ENCODE measurements around the gene RNF149. TPM values are rescaled to one million over a fixed set of nuclear protein-coding genes. Genes with fewer than 3 reads are reported as not detected.
"Not testable (repeated sequence)": the region's sequence is repeated elsewhere in the genome, so short reads cannot be mapped to it uniquely, and the experiment has no call there.

RNF149 gene
- total RNA-seq, 1 experiment from 2014 or later: 34.8 TPM

DNA sequence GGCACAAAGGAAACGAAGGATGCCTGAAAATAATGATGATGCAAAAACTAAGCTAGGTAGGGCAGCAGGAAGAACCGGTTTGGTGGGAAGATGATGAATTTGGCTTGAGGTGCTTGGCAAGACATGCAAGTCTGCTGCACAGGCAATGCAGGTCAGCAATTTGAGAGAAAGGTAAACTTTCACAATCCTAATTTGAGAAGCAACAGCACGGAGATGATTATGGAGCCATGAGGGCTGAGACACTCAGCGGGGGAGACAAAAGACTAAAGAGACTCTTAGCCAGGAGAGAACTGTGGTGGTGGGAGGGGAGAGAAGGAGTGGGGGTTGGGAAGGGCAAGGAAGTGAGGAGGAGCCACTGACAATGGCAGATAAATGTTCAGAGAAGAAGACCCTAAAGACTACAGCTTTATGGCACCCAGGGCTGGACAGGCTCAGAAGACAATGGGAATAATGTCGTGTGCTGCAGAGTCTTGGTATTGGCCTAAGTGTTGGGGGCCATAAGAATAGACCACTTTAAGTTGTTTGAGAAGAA lies 19.4 kb upstream of the RNF149 start:
- Mint-ChIP-seq H3K27me3 (ENCODE audit: insufficient read depth, unreplicated experiment) (no peaks in the 10 kb centered on the region), H3K4me3 (ENCODE audit: unreplicated experiment) (no peak overlapping the region), H3K36me3 (ENCODE audit: insufficient read depth, unreplicated experiment) (peaks cover 8% of the 10 kb centered on the region), H3K4me1 (ENCODE audit: insufficient read depth, unreplicated experiment) (no peaks in the 10 kb centered on the region), H3K9me3 (ENCODE audit: unreplicated experiment) (no peaks in the 10 kb centered on the region), H3K27ac (ENCODE audit: low read depth, unreplicated experiment) (no peak overlapping the region)
- POLR2A ChIA-PET: interaction anchor here (1.5 kb wide), 1 partner anchor 19 kb away, joined by 7 read pairs; the partner anchor contains the start of gene RNF149
- BruUV-seq (replicated peaks): no TSS peak
- CTCF ChIA-PET: interaction anchor here (0.6 to 1.5 kb wide), 3 partner anchors 13 to 659 kb away, joined by 3 to 8 read pairs (median 3); no protein-coding TSS in a partner anchor
- peak; percentile 42 for DNase-seq (ENCODE audit: unreplicated experiment)
- intact Hi-C loops (cut with micrococcal nuclease): no loop called here
- TF ChIP-seq, protein P1, sequence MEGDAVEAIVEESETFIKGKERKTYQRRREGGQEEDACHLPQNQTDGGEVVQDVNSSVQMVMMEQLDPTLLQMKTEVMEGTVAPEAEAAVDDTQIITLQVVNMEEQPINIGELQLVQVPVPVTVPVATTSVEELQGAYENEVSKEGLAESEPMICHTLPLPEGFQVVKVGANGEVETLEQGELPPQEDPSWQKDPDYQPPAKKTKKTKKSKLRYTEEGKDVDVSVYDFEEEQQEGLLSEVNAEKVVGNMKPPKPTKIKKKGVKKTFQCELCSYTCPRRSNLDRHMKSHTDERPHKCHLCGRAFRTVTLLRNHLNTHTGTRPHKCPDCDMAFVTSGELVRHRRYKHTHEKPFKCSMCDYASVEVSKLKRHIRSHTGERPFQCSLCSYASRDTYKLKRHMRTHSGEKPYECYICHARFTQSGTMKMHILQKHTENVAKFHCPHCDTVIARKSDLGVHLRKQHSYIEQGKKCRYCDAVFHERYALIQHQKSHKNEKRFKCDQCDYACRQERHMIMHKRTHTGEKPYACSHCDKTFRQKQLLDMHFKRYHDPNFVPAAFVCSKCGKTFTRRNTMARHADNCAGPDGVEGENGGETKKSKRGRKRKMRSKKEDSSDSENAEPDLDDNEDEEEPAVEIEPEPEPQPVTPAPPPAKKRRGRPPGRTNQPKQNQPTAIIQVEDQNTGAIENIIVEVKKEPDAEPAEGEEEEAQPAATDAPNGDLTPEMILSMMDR (IDR thresholded peaks at IDR 0.05; ENCODE audit: unreplicated experiment): no peak

DNA sequence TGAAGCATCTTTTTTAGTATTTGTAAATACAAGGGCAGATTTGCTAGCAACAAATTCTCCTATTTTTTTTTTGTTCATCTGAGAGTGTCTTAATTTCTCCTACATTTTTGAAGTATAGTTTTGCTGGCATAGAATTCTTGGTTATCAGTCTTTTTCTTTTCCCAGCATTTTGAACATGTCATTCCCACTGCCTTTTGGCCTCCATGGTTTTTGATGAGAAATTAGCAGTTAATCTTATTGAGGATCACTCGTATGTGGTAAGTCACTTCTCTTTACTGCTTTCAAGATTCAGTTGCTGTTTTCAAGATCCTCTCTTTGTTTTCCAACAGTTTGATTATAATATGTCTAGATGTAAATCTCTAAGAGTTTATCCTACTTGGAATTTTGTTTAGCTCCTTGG lies 16.9 kb upstream of the RNF149 start:
- ChIA-PET POLR2A (interaction anchor here (0.6 to 0.8 kb wide), 2 partner anchors 10 to 17 kb away, joined by 3 to 5 read pairs; partner anchors contain the start of gene RNF149), CTCF (no interaction called here)
- no peak overlapping the region for H3K4me3 Mint-ChIP-seq (ENCODE audit: unreplicated experiment)
- intact Hi-C loops (cut with micrococcal nuclease): no loop called here
- peaks cover 8% of the 10 kb centered on the region for H3K36me3 Mint-ChIP-seq (ENCODE audit: insufficient read depth, unreplicated experiment)
- no peaks in the 10 kb centered on the region for H3K27me3 Mint-ChIP-seq (ENCODE audit: insufficient read depth, unreplicated experiment)
- TF ChIP-seq, protein P1 (IDR thresholded peaks at IDR 0.05; ENCODE audit: unreplicated experiment): no peak
- DNase-seq (ENCODE audit: unreplicated experiment): no peak
- H3K4me1 Mint-ChIP-seq (ENCODE audit: insufficient read depth, unreplicated experiment): no peaks in the 10 kb centered on the region
- no peaks in the 10 kb centered on the region for H3K9me3 Mint-ChIP-seq (ENCODE audit: unreplicated experiment)
- no TSS peak for BruUV-seq (replicated peaks)
- H3K27ac Mint-ChIP-seq (ENCODE audit: low read depth, unreplicated experiment): no peak overlapping the region

DNA sequence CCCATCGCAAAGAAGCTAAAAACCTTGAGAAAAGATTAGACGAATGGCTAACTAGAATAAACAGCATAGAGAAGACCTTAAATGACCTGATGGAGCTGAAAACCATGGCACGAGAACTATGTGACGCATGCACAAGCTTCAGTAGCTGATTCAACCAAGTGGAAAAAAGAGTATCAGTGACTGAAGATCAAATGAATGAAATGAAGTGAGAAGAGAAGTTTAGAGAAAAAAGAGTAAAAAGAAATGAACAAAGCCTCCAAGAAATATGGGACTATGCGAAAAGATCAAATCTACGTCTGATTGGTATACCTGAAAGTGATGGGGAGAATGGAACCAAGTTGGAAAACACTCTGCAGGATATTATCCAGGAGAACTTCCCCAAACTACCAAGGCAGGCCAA lies 8.1 kb upstream of the RNF149 start:
- DNase-seq (ENCODE audit: unreplicated experiment); H3K9me3 Mint-ChIP-seq (ENCODE audit: unreplicated experiment); intact Hi-C loops (cut with micrococcal nuclease); POLR2A ChIA-PET; H3K27ac Mint-ChIP-seq (ENCODE audit: low read depth, unreplicated experiment); H3K4me1 Mint-ChIP-seq (ENCODE audit: insufficient read depth, unreplicated experiment); H3K36me3 Mint-ChIP-seq (ENCODE audit: insufficient read depth, unreplicated experiment); H3K4me3 Mint-ChIP-seq (ENCODE audit: unreplicated experiment); BruUV-seq (replicated peaks); CTCF ChIA-PET: not testable (repeated sequence)
- H3K27me3 Mint-ChIP-seq (ENCODE audit: insufficient read depth, unreplicated experiment): peaks cover 30% of the 10 kb centered on the region

DNA sequence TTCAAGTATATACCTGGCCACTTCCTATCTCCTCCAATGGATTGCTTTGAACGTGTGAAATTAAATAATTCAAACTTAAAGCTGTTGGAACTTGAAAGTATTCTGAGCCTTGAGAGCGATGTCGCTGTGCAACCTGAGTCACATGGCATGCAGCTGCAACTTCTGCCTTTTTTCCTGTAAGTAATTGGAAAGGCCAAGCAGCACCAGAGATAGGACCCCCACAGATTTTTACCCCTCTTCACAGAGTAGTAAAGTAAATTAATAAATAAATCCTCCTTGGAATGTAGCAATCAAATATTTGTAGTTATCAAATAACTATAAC lies 3.2 kb upstream of the RNF149 start:
- Mint-ChIP-seq H3K27ac (ENCODE audit: low read depth, unreplicated experiment) (no peak overlapping the region), H3K9me3 (ENCODE audit: unreplicated experiment) (no peaks in the 10 kb centered on the region), H3K36me3 (ENCODE audit: insufficient read depth, unreplicated experiment) (no peaks in the 10 kb centered on the region), H3K27me3 (ENCODE audit: insufficient read depth, unreplicated experiment) (peaks cover 7% of the 10 kb centered on the region), H3K4me3 (ENCODE audit: unreplicated experiment) (no peak overlapping the region), H3K4me1 (ENCODE audit: insufficient read depth, unreplicated experiment) (peaks cover 3% of the 10 kb centered on the region)
- DNase-seq (ENCODE audit: unreplicated experiment): no peak
- intact Hi-C loops (cut with micrococcal nuclease): no loop called here
- CTCF ChIA-PET: no interaction called here
- TF ChIP-seq, protein P1 (IDR thresholded peaks at IDR 0.05; ENCODE audit: unreplicated experiment): no peak
- POLR2A ChIA-PET: interaction anchor here (0.9 to 1.0 kb wide), 2 partner anchors 11 kb away, joined by 4 read pairs; no protein-coding TSS in a partner anchor
- BruUV-seq (replicated peaks): no TSS peak
